NCI-H226 (cell line): Measurements from ENCODE around the gene PRR7.
A peak's percentile ranks its signal among the peaks of the same experiment; 100 is the strongest.
"Not testable (repeated sequence)": the region's sequence is repeated elsewhere in the genome, so short reads cannot be mapped to it uniquely, and the experiment has no call there.

ENCODE experiments used
- DNase-seq: peaks from one replicate; pipeline ENCODE4 v3.0.0-alpha.2; 2015

The PRR7 gene

GRCh38 chr5:177470759-177471536 lies 24.3 kb downstream of the PRR7 start:
- DNase-seq, result no peak

- DNase-seq, result no peak
Measured at GRCh38 chr5:177471610-177472356, 25.2 kb downstream of the PRR7 start.

- peak; percentile 34 for DNase-seq
Measured at GRCh38 chr5:177472460-177473442, 26.1 kb downstream of the PRR7 start.

- peak; percentile 36 for DNase-seq
Measured at GRCh38 chr5:177473443-177474001, 26.9 kb downstream of the PRR7 start, which contains the start of gene DBN1. TSS of gene DBN1 (minus strand) at chr5:177473634. CDS start at chr5:177473521, 113 bp downstream.

GRCh38 chr5:177474002-177474476 lies 27.4 kb downstream of the PRR7 start:
- DNase-seq, result no peak

- DNase-seq, result no peak
Measured at GRCh38 chr5:177474846-177475562, 28.4 kb downstream of the PRR7 start.

GRCh38 chr5:177475563-177476427 lies 29.2 kb downstream of the PRR7 start:
- DNase-seq, result no peak

GRCh38 chr5:177476531-177477233 lies 30.1 kb downstream of the PRR7 start:
- no peak for DNase-seq

- no peak for DNase-seq
Measured at GRCh38 chr5:177477701-177478477, 31.3 kb downstream of the PRR7 start.

- no peak for DNase-seq
Measured at GRCh38 chr5:177478711-177479646, 32.4 kb downstream of the PRR7 start.

- DNase-seq, result no peak
Measured at GRCh38 chr5:177479774-177480173, 33.2 kb downstream of the PRR7 start.

- DNase-seq, result no peak
Measured at GRCh38 chr5:177482359-177482795, 35.8 kb downstream of the PRR7 start.

GRCh38 chr5:177483042-177483441 lies 36.4 kb downstream of the PRR7 start:
- DNase-seq, result no peak

GRCh38 chr5:177483994-177484901 lies 37.6 kb downstream of the PRR7 start:
- no peak for DNase-seq

- no peak for DNase-seq
Measured at GRCh38 chr5:177484902-177485549, 38.4 kb downstream of the PRR7 start.

GRCh38 chr5:177485753-177486152 lies 39.1 kb downstream of the PRR7 start:
- not testable (repeated sequence) for DNase-seq
